Progenitor cell of endocrine pancreas (in vitro differentiated cells): ENCODE data around the gene MAML3. TPM values are rescaled to one million over a fixed set of nuclear protein-coding genes. Genes with fewer than 3 reads are reported as not detected.

Source experiments
- DNase-seq: peaks from one replicate; pipeline ENCODE4 v3.0.0; 2021; ENCODE audit warnings: low spot score; ENCODE audit not compliant: unreplicated experiment
- H3K27ac Mint-ChIP-seq: 2 replicates; pipeline ENCODE4 v1.8.0; 2021; ENCODE audit warnings: mild to moderate bottlenecking, moderate library complexity, mixed read lengths
- H3K27me3 Mint-ChIP-seq: 2 replicates; pipeline ENCODE4 v1.8.0; 2021; ENCODE audit warnings: mixed read lengths
- H3K36me3 Mint-ChIP-seq: 2 replicates; pipeline ENCODE4 v1.8.0; 2022; ENCODE audit warnings: mixed read lengths; ENCODE audit not compliant: insufficient read depth
- H3K4me1 Mint-ChIP-seq: 2 replicates; pipeline ENCODE4 v1.8.0; 2021; ENCODE audit warnings: low read depth, mixed read lengths
- H3K4me3 Mint-ChIP-seq: 2 replicates; pipeline ENCODE4 v1.8.0; 2021; ENCODE audit warnings: low read depth, mild to moderate bottlenecking, moderate library complexity, mixed read lengths
- H3K9me3 Mint-ChIP-seq: 2 replicates; pipeline ENCODE4 v1.8.0; 2021; ENCODE audit warnings: low read depth, mixed read lengths
- total RNA-seq: library from RNA; stranded (reverse); gene quantifications from 2 replicates; pipeline ENCODE4 v1.2.1, GENCODE V29; 2021
- TF ChIP-seq, protein P1 (sequence below): fragments of 200-600 bp; sonication (generic); IDR thresholded peaks from one replicate; pipeline ENCODE4 v1.5.0; 2021; ENCODE audit warnings: antibody characterized with exemption, mild to moderate bottlenecking; ENCODE audit not compliant: unreplicated experiment

MAML3 gene
- total RNA-seq, 1 donor from 2014 or later = 48.5 TPM

- no peaks in the 10 kb centered on the region for H3K4me1 Mint-ChIP-seq
- no peak overlapping the region for H3K27ac Mint-ChIP-seq
- H3K4me3 Mint-ChIP-seq = no peak overlapping the region
- TF ChIP-seq, protein P1, sequence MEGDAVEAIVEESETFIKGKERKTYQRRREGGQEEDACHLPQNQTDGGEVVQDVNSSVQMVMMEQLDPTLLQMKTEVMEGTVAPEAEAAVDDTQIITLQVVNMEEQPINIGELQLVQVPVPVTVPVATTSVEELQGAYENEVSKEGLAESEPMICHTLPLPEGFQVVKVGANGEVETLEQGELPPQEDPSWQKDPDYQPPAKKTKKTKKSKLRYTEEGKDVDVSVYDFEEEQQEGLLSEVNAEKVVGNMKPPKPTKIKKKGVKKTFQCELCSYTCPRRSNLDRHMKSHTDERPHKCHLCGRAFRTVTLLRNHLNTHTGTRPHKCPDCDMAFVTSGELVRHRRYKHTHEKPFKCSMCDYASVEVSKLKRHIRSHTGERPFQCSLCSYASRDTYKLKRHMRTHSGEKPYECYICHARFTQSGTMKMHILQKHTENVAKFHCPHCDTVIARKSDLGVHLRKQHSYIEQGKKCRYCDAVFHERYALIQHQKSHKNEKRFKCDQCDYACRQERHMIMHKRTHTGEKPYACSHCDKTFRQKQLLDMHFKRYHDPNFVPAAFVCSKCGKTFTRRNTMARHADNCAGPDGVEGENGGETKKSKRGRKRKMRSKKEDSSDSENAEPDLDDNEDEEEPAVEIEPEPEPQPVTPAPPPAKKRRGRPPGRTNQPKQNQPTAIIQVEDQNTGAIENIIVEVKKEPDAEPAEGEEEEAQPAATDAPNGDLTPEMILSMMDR = no peak
- no peaks in the 10 kb centered on the region for H3K27me3 Mint-ChIP-seq
- no peaks in the 10 kb centered on the region for H3K9me3 Mint-ChIP-seq
- no peak for DNase-seq
- no peaks in the 10 kb centered on the region for H3K36me3 Mint-ChIP-seq
Measured at GRCh38 chr4:140168936-140169335, 15.0 kb upstream of the MAML3 start.

DNA sequence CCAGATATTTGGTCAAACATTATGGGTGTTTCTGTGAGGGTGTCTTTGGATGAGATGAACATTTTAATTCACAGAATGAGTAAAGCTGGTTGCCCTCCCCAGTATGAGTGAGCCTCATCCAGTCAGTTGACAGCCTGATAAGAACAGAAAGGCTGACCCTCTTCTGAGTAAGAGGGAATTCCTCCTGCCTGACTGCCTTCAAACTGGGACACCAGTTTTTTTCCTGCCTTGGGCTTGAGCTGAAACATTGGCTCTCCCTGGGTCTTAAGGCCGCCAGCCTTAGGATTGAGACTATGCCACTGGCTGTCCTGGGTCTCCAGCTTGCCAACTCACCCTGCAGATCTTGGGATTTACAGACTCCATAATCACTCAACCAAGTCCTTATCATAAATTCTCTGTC is 14.5 kb upstream of the MAML3 start:
- H3K36me3 Mint-ChIP-seq = no peaks in the 10 kb centered on the region
- no peaks in the 10 kb centered on the region for H3K27me3 Mint-ChIP-seq
- H3K4me1 Mint-ChIP-seq = no peaks in the 10 kb centered on the region
- TF ChIP-seq, protein P1 = no peak
- no peak for DNase-seq
- H3K27ac Mint-ChIP-seq = no peak overlapping the region
- no peaks in the 10 kb centered on the region for H3K9me3 Mint-ChIP-seq
- H3K4me3 Mint-ChIP-seq = no peak overlapping the region

- Mint-ChIP-seq H3K36me3 (no peaks in the 10 kb centered on the region), H3K4me3 (no peak overlapping the region), H3K9me3 (no peaks in the 10 kb centered on the region), H3K27me3 (no peaks in the 10 kb centered on the region), H3K27ac (no peak overlapping the region), H3K4me1 (no peaks in the 10 kb centered on the region)
- TF ChIP-seq, protein P1 = no peak
- DNase-seq = no peak
Measured at GRCh38 chr4:140163029-140163810, 9.2 kb upstream of the MAML3 start.

GRCh38 chr4:140162596-140162995 is 8.6 kb upstream of the MAML3 start:
- DNase-seq = no peak
- H3K4me3 Mint-ChIP-seq = no peak overlapping the region
- peaks cover 2% of the 10 kb centered on the region for H3K4me1 Mint-ChIP-seq
- H3K9me3 Mint-ChIP-seq = no peaks in the 10 kb centered on the region
- H3K36me3 Mint-ChIP-seq = no peaks in the 10 kb centered on the region
- H3K27ac Mint-ChIP-seq = no peak overlapping the region
- TF ChIP-seq, protein P1 = no peak
- no peaks in the 10 kb centered on the region for H3K27me3 Mint-ChIP-seq

GRCh38 chr4:140158365-140159030 is 4.5 kb upstream of the MAML3 start:
- no peaks in the 10 kb centered on the region for H3K36me3 Mint-ChIP-seq
- TF ChIP-seq, protein P1 = no peak
- H3K27ac Mint-ChIP-seq = no peak overlapping the region
- DNase-seq = no peak
- H3K27me3 Mint-ChIP-seq = no peaks in the 10 kb centered on the region
- peaks cover 11% of the 10 kb centered on the region for H3K4me1 Mint-ChIP-seq
- no peaks in the 10 kb centered on the region for H3K9me3 Mint-ChIP-seq
- H3K4me3 Mint-ChIP-seq = no peak overlapping the region
